IMR-90 (cell line): Measurements from ENCODE around the gene PDCD11.

ENCODE experiments used
- BHLHE40 ChIP-seq: fragments of 150-350 bp; IDR thresholded peaks from 2 replicates; pipeline ENCODE4 v1.6.1; 2016; ENCODE audit warnings: mild to moderate bottlenecking, low read depth, low read length
- CEBPB ChIP-seq: IDR thresholded peaks from 2 replicates; pipeline ENCODE4 v1.6.1; 2012; ENCODE audit warnings: low read depth, low read length, improper control_type of control experiment
- ELK1 ChIP-seq: fragments of 150-350 bp; IDR thresholded peaks from 2 replicates; pipeline ENCODE4 v1.6.1; 2016; ENCODE audit warnings: low read depth, mild to moderate bottlenecking, low read length, moderate library complexity, borderline replicate concordance
- MXI1 ChIP-seq: IDR thresholded peaks from 2 replicates; pipeline ENCODE4 v1.6.1; 2012; ENCODE audit warnings: low read depth, mild to moderate bottlenecking, low read length, moderate library complexity, borderline replicate concordance
- POLR2A ChIP-seq: IDR thresholded peaks from 2 replicates; pipeline ENCODE4 v1.6.1; 2012; ENCODE audit warnings: mild to moderate bottlenecking, low read depth, low read length
- RAD21 ChIP-seq: IDR thresholded peaks from 2 replicates; pipeline ENCODE4 v1.6.1; 2012; ENCODE audit warnings: low read length, improper control_type of control experiment
- RCOR1 ChIP-seq: IDR thresholded peaks from 2 replicates; pipeline ENCODE4 v1.6.1; 2012; ENCODE audit warnings: mild to moderate bottlenecking, low read length, improper control_type of control experiment; ENCODE audit not compliant: insufficient replicate concordance
- SMC3 ChIP-seq: fragments of 150-350 bp; IDR thresholded peaks from 2 replicates; pipeline ENCODE4 v1.6.1; 2016; ENCODE audit warnings: low read depth, mild to moderate bottlenecking, antibody characterized with exemption, low read length, moderate library complexity
- TF ChIP-seq, protein P1 (sequence below): conservative IDR thresholded peaks from 2 replicates; pipeline ENCODE4 v1.5.1; 2012; ENCODE audit warnings: mild to moderate bottlenecking, low read depth, low read length, improper control_type of control experiment
- TF ChIP-seq, protein P2 (sequence below): fragments of 150-350 bp; IDR thresholded peaks from 2 replicates; pipeline ENCODE4 v1.6.1; 2017; ENCODE audit warnings: mild to moderate bottlenecking, antibody characterized with exemption, low read length, low read depth

GRCh38 chr10:103491729-103492364 lies 95.4 kb downstream of the PDCD11 start:
- TF ChIP-seq, protein P1, sequence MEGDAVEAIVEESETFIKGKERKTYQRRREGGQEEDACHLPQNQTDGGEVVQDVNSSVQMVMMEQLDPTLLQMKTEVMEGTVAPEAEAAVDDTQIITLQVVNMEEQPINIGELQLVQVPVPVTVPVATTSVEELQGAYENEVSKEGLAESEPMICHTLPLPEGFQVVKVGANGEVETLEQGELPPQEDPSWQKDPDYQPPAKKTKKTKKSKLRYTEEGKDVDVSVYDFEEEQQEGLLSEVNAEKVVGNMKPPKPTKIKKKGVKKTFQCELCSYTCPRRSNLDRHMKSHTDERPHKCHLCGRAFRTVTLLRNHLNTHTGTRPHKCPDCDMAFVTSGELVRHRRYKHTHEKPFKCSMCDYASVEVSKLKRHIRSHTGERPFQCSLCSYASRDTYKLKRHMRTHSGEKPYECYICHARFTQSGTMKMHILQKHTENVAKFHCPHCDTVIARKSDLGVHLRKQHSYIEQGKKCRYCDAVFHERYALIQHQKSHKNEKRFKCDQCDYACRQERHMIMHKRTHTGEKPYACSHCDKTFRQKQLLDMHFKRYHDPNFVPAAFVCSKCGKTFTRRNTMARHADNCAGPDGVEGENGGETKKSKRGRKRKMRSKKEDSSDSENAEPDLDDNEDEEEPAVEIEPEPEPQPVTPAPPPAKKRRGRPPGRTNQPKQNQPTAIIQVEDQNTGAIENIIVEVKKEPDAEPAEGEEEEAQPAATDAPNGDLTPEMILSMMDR = no peak
- TF ChIP-seq, protein P2, sequence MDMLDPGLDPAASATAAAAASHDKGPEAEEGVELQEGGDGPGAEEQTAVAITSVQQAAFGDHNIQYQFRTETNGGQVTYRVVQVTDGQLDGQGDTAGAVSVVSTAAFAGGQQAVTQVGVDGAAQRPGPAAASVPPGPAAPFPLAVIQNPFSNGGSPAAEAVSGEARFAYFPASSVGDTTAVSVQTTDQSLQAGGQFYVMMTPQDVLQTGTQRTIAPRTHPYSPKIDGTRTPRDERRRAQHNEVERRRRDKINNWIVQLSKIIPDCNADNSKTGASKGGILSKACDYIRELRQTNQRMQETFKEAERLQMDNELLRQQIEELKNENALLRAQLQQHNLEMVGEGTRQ = peak; percentile 93
- no peak for TF ChIP-seq SMC3
- no peak for TF ChIP-seq POLR2A
- TF ChIP-seq ELK1 = no peak
- TF ChIP-seq RCOR1 = peak; percentile 79
- peak; percentile 87; the same call in 1 of the 2 replicates for TF ChIP-seq BHLHE40
- TF ChIP-seq CEBPB = no peak
- no peak for TF ChIP-seq RAD21
- TF ChIP-seq MXI1 = peak; percentile 39; the same call in 1 of the 2 replicates
